GM19025 (cell line): ENCODE data around the gene MVP.
A peak's percentile ranks its signal among the peaks of the same experiment; 100 is the strongest.
"Not testable (repeated sequence)": the region's sequence is repeated elsewhere in the genome, so short reads cannot be mapped to it uniquely, and the experiment has no call there.

Source experiments
- ATAC-seq: cut with Tn5 transposase; IDR thresholded peaks from one replicate; pipeline ENCODE4 v1.9.1; 2021; ENCODE audit warnings: mild to moderate bottlenecking, low read depth, moderate library complexity; ENCODE audit not compliant: unreplicated experiment

The MVP gene

DNA sequence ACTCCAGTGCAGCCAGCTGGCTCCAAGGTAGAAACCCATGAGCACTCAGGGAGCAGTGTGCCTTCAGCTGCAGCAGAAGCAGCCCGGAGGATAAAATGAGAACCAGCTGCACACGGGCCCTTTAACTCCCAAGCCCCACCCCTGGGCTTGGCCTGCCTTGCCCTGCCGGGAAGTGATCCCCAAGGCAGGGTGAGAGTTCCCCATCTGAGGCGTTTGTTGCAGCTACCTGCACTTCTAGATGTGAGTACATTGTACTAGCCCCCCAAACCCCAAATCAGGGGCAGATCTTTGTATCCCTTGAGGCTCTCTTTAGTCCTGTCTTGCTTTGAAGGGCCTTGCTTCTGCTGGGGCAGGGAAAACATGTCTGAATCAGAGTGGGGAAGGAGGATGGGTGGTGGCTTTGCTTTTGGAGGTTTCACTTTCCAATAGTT is at the start of gene MVP:
Gene MVP (plus strand): TSS at position 192 of the 431 bp plus-strand sequence. CDS start 10,088 bp downstream, outside the sequence.
- ATAC-seq = no peak

DNA sequence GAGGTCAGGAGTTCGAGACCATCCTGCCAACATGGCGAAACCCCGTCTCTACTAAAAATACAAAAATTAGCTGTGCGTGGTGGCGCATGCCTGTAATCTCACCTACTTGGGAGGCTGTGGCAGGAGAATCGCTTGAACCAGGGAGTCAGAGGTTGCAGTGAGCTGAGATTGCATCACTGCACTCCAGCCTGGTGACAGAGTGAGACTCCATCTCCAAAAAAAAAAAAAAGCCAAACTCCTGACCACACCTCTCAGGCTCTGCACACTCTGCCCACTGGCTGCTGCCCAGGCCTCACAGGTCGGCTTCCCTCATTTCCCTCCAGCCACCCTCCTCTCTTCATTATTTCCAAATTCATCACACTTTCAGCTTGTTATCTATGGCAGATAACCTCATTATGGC is 47.9 kb upstream of the MVP start:
- ATAC-seq = not testable (repeated sequence)

GRCh38 chr16:29774730-29775129 is 45.5 kb upstream of the MVP start:
- ATAC-seq = no peak

DNA sequence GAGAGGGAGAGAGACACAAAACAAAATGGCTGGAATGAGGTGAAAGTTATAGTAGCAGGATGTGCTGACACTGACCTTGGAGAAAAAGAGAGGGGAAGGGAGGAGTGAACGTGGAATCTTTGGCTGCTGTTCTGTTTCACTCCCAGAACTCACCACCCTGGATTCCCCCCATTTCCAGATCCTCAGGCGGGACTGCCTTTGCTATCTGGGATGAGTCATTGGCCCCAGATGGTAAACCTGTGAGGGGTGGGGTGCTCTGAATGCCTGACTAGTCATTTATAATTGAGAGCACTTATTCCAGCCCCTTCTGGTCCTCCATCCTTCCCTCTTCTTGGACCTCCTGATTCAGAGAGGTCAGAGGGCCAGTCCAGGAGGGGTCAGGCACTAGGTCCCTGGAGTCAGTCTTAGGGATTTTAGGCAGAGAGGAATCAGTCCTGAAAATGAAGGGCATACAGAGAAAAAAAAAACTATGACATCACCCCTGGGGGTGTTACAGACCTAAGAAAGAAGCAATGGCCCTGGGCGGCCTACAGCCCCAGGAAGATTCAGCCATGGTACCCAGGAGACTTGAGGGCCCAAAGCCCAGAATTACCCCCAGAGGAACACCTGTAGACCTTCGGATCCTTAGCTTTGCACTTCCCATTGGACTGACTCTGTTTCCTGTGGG is 44.4 kb upstream of the MVP start:
- ATAC-seq = no peak

DNA sequence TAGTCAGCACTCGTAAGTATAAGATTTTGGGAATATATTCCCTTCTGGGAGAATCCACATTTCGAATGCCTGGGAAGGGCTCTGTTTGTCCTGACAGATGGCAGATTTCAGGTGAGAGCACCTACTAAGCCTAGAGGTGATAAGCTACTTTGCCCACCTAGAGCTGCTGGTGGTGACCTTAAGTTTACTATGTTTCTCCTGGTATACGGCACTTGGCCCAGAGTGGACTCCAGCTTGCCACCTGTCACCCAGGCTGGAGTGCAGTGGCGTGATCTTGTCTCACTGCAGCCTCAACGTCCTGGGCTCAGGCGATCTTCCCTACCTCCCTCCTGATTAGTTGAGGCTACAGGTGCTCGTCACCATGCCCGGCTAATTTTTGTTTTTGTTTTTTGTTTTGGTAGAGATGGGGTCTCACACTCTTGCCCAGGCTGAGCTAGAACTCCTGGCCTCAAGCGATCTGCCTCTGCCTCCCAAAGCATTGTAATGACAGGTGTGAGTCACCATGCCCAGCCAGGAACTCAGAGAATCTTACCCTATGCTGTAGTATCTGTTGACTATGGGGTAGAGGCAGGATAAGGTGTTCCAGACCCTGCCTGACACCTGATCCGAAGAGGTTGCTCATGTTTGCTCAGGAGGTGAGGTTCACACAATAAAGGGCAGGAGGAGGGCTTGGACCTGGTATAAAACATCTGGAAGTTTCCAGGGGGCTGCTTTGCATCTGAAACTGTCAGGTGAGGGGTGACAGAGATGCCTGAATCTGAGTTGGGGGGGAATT is 42.5 kb upstream of the MVP start, which contains the start of gene ZG16:
Gene ZG16 (plus strand): TSS at position 681 of the 775 bp plus-strand sequence. CDS start 1,011 bp downstream, outside the sequence.
- ATAC-seq = no peak

GRCh38 chr16:29779474-29779873 is 40.8 kb upstream of the MVP start:
- no peak for ATAC-seq

DNA sequence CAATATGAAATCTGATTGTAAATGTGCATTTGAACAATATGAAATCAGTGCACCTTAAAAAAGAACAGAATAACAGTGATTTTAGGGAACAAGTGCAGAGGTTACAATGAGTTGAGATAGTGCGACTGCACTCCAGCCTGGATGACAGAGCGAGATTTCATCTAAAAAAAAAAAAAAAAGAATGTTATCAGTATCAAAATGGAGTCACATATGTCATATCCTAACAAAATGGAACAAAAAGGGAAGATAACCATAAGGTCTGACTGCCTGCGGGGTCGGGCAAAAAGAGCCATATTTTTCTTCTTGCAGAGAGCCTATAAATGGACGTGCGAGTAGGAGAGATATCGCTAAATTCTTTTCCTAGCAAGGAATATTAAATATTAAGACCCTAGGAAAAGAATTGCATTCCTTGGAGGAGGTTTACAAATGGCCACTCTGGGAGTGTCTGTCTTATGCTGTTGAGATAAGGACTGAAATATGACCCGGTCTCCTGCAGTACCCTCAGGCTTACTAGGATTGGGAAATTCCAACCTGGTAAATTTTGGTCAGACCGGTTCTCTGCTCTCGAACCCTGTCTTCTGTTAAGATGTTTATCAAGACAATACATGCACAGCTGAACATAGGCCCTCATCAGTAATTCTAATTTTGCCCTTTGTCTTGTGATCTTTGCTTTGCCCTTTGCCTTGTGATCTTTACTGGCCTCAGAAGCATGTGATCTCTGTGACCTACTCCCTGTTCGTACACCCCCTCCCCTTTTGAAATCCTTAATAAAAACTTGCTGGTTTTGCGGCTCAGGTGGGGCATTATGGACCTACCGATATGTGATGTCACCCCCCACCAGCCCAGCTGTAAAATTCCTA is 36.9 kb upstream of the MVP start:
- not testable (repeated sequence) for ATAC-seq

GRCh38 chr16:29784157-29784556 is 36.1 kb upstream of the MVP start:
- no peak for ATAC-seq

DNA sequence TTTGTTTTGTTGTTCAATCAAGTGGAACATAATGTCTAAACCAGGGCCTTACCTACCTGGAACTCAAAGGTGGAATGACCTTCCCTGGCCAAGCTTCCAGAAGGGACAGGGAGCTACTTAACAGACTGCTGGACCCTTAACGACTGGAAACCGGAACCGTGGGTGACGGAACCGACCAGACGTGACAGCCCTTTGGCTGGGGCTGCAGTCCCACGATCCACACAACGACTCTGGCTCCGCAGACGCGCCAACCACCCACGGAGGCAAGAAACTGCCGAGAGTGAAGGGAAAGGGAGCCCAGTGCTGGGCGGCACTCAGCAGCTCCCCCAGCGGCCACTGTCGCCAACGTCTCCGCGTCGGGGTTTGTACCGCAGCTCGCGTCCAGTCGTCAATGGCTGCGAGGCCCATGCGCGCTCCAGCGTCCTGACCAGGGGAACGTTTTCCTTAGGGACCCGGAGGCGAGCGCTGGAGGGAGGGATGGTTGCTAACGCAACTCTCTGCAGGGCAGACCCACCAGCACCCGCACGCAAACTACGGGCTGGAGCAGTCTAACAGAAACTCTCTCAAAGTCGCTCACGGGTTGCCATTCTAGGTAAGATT is 35.3 kb upstream of the MVP start:
- ATAC-seq = no peak

GRCh38 chr16:29787155-29787554 is 33.1 kb upstream of the MVP start:
- ATAC-seq = not testable (repeated sequence)

- no peak for ATAC-seq
Observed at GRCh38 chr16:29789775-29790182, 30.5 kb upstream of the MVP start.

GRCh38 chr16:29790183-29790948 is 29.9 kb upstream of the MVP start, which contains the start of gene KIF22:
TSS of gene KIF22 (plus strand) at chr16:29790751. CDS start at chr16:29790760, 9 bp downstream.
- peak; percentile 94 for ATAC-seq

GRCh38 chr16:29790949-29791844 is 29.1 kb upstream of the MVP start:
- ATAC-seq = no peak

DNA sequence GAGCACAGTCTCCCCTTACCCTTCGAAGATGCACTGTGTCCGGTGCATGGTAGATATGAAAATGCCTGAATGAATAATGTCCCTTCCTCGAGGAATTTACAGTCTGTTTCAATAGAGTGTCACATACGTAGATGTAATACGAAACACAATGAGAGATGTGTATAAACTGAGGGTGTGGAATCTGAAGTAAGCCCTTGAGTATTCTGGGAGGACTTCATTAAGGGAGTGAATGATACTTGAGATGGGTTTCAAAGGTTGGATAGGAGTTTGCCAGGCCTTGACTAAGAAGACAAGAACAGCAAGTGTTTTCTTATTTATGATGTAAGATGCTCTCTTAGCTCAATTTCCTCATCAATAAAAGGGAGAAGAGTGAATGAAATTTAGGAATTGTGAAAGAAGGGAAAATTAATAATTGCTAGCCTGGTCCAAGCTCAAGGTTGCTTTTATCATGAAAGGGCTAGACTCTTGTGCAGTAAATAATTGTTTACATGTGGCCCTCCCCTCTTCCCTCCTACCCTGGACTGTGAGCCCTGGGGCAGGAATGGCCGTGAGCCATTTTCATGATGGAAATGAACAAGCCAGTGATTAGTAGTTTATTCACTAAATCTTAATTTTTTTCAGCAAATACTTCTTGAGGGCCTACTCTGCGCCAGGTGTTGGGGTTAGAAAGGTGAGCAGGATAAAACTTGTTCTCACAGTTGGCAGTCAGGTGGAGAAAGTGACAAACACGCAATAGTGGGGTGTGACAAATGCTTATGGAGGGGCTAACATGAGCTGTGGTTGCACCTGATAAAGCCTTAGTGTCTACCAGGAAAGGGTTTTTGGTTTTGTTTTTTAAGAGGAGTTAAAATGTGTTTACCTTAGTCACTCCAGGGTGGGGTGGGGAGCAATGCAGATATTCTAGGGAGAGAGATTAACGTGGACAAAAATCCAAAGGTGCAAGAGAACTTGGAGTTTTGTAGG is 28.1 kb upstream of the MVP start:
- ATAC-seq = no peak

DNA sequence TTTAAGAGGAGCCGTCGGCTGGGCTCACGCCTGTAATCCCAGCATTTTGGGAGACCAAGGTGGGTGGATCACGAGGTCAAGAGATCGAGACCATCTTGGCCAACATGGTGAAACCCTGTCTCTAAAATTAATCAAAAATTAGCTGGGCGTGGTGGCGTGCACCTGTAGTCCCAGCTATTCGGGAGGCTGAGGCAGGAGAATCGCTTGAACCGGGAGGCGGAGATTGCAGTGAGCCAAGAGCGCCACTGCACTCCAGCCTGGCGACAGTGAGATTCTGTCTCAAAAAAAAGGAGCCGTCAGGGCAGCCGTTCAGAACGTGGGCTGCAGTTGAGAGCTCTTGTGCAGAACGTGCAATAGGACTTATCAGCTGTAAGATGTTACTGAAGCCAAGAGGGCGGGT is 27.1 kb upstream of the MVP start:
- ATAC-seq = not testable (repeated sequence)

DNA sequence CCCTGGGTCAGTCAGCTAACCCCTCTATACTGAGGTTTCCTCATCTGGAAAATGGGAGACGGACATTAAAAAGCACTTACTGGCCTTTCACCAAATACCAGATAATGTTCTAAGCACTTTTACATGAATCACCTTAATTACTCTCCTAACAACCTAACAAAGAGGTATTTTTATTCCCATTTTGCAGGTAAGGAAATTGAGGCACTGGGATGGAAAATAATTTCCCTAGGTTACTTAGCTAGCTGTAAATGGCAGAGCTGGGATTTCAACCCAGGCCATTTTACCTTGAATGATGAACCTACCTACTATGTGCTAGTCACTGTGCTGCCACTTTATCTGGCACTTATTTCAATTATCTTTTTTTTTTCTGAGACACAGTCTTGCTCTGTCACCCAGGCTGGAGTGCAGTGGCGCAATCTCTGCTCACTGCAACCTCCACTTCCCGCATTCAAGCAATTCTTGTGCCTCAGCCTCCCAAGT is 26.0 kb upstream of the MVP start:
- no peak for ATAC-seq

- ATAC-seq = no peak
Observed at GRCh38 chr16:29802416-29802935, 17.8 kb upstream of the MVP start.
